GM18498 (cell line): ENCODE results near the gene MYOC.

Experiments
- ATAC-seq: cut with Tn5 transposase; IDR thresholded peaks from one replicate; pipeline ENCODE4 v1.9.1; 2021; ENCODE audit warnings: mild to moderate bottlenecking, moderate library complexity; ENCODE audit not compliant: unreplicated experiment

Gene MYOC

DNA sequence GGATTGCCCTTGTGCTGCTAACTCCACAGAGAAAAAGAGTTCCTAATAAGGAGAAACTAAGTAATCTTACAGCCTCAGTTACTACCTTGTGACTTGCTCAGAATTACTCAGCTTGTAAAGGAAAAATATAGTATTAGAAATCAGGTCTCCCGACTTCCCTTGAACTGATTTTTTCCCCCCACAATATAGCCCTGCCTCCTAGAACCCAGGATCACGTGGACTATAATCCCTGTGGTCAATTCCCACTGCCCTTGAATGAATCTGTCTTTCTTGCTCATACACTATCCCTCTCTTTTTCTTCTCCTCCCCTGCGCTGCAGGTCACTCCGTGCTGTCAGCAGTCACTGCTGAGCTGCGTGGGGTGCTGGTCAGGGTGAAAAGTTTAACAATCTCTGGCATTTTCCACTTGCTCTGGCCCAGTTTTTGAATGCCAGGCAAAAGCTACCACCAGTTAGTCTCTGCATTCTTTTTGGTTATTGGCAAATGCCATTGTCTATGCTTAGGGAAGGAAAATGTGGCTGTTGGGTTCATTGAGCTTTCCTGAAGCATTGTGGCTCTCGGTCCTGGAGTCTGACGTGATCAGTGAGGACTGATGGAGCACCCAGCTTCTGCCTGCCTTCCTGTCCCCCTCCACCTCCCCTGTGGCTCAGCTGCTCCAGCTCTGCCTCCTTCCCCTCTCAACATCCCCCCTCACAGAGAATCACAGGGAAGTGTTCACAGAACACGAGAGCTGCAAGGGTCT is 1.9 kb upstream of the MYOC start:
- no peak for ATAC-seq

- ATAC-seq, result no peak
Measured at GRCh38 chr1:171653796-171654195, 1.3 kb upstream of the MYOC start.

DNA sequence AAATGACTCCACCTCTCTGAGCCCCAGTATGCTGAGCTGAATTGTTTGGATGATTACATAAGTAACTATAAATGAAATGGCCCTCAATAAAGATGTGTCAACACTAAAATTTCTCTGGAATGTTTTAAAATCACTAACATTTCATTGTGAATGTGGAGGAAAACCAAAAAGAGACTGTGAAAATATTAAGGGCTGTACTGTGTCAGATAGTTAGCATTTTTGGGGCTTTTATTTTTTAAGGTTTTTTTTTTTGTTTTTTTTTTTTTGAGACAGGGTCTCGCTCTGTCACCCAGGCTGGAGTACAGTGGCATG is 6.3 kb downstream of the MYOC start:
- ATAC-seq, result no peak

DNA sequence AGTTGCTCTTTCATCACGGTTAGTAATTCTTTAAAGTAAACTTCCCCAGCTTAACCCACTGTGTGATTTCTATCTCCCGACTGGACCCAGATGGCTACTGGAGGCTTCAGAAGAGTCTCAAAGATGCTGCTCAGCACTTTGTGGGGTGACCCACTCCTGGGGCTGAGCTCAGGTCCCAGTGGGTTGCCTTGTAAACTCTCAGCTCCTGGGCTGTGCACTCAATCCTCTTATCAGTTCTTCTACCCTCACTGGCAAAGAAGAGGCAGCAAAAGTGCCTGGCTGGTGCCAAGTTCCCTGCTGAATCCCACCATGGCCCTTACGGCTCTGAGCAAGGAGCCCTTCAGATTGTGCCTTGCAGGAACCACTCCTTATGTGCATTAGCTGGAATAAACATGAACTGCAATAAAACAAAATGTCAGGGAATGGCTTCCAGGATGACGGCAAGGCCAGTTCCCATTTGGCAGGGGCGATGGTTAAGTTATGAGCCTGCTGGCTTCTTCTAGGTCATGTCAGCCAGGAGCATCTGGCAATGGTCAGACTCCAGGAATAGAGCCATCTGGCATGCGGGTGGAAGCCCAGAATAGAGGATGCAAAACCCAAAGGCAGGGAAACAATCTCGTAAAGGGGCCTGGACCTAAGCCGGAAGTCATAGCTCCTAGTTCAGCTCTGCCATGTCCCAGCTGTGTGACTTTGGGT is 6.8 kb downstream of the MYOC start:
- no peak for ATAC-seq

- ATAC-seq, result peak; percentile 62
Measured at GRCh38 chr1:171644805-171645483, 7.5 kb downstream of the MYOC start.

- ATAC-seq, result no peak
Measured at GRCh38 chr1:171643156-171643555, 9.3 kb downstream of the MYOC start.

DNA sequence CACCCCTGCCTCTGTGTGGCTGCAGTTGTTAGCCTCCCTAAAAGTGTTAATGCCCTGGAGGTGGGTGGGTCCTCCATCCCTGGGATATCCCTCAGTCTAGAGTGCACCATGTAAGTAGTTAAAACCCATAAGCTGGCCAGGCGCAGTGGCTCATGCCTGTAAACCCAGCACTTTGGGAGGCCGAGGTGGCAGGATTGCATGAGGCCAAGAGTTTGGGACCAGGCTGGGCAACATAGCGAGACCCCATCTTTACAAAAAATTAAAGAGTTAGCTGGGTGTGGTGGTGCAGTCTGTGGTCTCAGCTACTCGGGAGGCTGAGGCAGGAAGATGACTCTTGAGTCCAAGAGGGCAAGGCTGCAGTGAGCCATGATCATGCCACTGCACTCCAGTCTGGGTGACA is 10.3 kb downstream of the MYOC start:
- ATAC-seq, result no peak

DNA sequence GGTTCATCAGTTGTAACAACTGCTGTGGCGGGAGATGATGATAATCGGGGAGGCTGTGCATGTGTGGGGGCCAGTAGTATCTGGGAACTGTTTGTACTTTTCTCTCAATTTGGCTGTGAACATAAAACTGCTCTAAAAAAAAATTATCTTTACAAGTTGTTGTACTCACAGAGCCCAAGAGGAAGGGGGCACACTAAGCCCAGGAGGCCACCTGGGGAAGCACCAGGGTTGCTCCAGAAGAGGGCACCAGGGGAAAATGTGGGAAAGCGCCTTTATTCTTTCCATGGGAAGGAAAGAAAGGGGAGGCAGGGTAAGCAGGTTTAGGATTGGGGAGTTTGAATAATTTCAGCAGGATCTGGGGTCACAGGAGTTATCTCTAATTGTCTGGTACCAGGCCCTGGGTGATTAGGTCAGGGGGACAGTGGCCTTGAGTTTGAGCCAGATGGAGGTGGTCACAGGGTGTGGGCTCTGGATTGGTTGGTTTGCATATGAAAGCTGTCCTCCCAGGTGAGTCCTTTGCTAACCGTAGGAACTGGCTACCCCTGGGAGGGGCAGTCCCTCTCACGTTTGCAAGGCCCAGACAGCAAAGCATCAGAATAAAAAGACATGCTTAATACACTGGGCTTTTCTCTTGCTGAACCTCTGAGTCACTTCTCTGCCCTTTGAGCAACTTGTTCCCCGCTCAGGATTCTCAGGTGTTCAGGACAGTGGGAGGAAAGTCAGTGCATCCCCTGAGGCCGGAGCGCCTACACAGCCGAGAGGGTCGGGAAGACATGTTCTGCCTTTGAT is 11.2 kb downstream of the MYOC start:
- no peak for ATAC-seq

DNA sequence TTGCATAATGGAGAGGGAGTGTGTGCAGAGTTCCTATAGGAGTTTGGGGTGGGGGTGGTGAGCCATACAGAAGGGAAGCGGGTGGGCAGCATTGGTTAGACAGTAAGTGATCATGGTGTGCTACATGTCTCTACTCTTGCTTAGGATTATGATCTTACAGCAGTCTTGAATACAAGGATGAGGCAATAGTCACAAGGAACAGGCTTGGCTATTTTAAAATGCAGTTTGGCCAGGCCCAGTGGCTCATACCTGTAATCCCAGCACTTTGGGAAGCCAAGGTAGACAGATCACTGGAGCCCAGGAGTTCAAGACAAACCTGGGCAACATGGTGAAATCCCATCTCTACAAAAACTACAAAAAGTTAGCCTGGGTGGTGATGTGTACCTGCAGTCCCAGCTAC is 12.3 kb downstream of the MYOC start:
- no peak for ATAC-seq

DNA sequence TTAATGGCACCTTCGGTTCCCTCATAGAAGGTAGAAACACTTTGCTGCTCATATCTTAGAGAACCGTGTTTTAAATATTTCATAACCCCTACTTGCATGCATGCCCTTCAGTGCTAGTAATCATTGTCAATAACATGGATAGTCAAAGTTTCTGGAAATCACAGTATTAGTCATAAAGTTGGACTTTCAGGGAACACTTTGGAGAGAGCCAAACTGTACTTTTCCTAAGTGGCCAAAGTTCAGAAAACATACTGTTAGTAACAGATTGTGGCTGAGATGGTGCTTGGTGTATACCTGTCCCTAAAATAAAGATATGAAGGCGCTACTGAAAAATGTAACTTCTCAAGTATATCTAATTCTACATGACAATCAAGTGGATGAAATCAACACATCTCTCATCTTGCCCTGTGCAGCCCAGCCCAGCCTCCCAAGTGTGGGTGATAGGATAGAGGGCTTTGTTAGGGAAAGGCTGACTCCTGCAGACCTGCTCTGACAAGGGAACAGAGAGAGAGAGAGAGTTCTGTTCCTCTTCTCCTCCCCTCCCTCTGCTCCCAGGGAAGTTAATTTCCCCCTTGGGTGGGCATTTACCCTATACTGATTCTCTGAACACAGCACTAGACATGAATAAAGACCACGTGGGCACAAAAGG is 14.4 kb downstream of the MYOC start:
- ATAC-seq, result no peak

DNA sequence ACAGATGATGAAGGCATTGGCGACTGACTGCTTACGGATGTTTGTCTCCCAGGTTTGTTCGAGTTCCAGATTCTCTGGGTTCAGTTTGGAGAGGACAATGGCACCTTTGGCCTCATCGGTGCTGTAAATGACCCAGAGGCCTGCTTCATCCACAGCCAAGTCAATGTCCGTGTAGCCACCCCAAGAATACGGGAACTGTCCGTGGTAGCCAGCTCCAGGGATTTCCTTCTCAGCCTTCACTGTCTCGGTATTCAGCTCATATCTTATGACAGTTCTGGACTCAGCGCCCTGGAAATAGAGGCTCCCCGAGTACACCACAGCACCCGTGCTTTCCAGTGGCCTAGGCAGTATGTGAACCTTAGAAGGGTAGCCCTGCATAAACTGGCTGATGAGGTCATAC is 16.3 kb downstream of the MYOC start:
- ATAC-seq, result no peak

DNA sequence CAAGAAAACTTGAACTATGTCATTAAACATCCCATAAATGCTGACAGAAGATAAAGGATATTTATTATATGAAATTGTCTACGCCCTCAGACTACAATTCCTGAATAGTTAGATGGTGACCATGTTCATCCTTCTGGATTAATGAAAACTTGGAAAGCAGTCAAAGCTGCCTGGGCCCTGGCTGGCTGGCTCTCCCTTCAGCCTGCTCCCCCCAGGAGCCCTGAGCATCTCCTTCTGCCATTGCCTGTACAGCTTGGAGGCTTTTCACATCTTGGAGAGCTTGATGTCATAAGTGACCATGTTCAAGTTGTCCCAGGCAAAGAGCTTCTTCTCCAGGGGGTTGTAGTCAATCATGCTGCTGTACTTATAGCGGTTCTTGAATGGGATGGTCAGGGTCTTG is 16.8 kb downstream of the MYOC start:
- ATAC-seq, result no peak

DNA sequence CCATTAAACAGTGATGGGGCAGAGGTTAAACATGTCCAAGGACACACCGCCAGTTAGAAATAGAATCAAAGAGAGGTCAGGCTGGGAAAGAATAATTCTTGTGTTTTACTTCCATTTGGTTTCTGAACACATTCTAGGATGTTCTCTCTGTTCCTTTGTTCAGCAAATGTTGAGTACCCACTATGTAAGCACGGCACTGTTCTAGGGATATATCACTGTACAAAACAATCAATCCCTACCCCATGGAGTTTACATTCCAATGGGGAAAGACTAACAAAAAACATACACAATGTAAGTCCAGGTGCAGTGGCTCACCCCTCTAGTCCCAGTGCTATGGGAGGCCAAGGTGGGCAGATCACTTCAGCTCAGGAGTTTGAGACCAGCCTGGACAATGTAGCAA is 24.3 kb downstream of the MYOC start:
- ATAC-seq, result no peak

DNA sequence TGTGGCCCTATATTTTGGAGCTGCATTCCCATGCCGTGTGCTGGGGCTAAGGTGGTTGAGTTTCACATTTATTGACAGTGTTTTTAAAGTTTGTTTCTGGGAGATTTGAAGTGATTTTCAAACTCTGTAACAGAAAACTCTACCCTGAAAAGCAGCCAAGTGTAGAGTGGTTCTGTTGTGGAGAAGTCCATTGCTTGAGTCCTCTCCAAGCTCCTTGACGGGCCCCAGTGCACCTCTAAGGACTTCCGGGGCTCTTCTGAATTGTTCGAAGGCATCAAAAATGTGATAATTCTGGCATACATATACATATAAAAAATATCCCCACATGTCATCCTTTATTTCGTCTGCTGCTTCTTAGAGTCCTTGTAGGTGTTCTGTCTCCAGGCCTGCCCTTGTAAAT is 25.5 kb downstream of the MYOC start:
- ATAC-seq, result no peak

- no peak for ATAC-seq
Measured at GRCh38 chr1:171625225-171625624, 27.3 kb downstream of the MYOC start.

- no peak for ATAC-seq
Measured at GRCh38 chr1:171623651-171624331, 28.7 kb downstream of the MYOC start.

GRCh38 chr1:171622152-171622462 is 30.4 kb downstream of the MYOC start, which contains the start of gene MYOCOS:
Gene MYOCOS (plus strand): TSS chr1:171622243. CDS start chr1:171623884, 1,641 bp downstream.
- no peak for ATAC-seq

- no peak for ATAC-seq
Measured at GRCh38 chr1:171616586-171616985, 35.9 kb downstream of the MYOC start.

DNA sequence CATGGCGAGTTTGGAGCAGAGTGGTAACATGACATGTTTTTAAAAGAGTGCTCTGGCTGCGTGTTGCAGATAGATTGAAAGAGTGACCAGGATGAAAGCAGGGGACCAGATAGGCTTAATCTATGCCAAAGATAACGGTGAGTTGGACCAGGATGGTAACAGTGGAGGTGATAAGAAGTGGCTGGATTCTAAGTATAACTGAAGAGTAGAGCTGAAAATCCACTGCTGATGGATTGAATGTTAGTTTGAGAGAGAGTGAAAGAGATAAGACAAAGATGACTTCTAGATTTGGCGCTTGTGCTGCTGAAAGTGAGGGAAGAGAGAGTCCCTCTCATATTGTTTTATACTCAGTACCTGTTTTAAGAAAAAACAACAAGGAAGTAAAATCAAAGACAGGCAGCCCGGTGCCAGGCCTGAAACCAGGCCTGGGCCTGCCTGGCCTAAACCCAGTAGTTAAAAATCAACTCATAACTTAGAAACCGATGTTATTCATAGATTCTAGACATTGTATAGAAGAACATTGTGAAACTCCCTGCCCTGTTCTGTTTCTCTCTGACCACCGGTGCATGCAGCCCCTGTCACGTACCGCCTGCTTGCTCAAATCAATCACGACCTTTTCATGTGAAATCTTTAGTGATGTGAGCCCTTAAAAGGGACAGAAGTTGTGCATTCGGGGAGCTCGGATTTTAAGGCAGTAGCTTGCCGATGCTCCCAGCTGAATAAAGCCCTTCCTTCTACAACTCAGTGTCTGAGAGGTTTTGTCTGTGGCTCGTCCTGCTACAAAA is 37.2 kb downstream of the MYOC start:
- ATAC-seq, result peak; percentile 47

DNA sequence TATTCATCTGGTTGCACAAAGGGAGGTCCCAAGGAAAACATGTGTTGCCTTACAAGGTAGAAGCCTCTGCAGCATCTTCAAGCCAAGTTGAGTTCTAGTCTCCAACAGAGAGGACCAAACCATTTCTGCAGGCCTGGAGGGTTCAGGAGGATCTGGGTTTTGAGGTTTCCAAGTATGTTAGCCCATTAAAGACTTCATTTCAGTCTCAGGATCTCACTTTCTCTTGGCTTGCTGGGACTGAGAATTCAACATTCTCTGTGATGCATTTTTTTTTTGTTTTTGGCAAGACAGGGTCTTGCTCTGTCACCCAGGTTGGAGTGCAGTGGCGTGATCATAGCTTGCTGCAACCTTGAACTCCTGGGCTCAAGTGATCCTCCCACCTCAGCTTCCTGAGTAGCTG is 39.2 kb downstream of the MYOC start:
- ATAC-seq, result no peak
